ENCODE measurements around the gene HOXC9.

The HOXC9 gene

GRCh38 chr12:54002915-54003389 is 3.0 kb downstream of the HOXC9 start:
- no peak for DNase-seq

- DNase-seq = no peak
Observed at GRCh38 chr12:54003625-54004024, 3.7 kb downstream of the HOXC9 start.

GRCh38 chr12:54004063-54004840 is 4.3 kb downstream of the HOXC9 start:
- DNase-seq = no peak

GRCh38 chr12:54004841-54005530 is 5.0 kb downstream of the HOXC9 start:
- no peak for DNase-seq

- no peak for DNase-seq
Observed at GRCh38 chr12:54005531-54005852, 5.5 kb downstream of the HOXC9 start.

- DNase-seq = peak; percentile 84
Observed at GRCh38 chr12:54005853-54006558, 6.0 kb downstream of the HOXC9 start.

GRCh38 chr12:54006559-54007220 is 6.7 kb downstream of the HOXC9 start:
- DNase-seq = no peak

- no peak for DNase-seq
Observed at GRCh38 chr12:54007538-54008259, 7.7 kb downstream of the HOXC9 start.

- no peak for DNase-seq
Observed at GRCh38 chr12:54008260-54008552, 8.2 kb downstream of the HOXC9 start.

GRCh38 chr12:54009171-54010052 is 9.5 kb downstream of the HOXC9 start:
- no peak for DNase-seq

GRCh38 chr12:54010053-54010971 is 10.4 kb downstream of the HOXC9 start:
- DNase-seq = no peak

- DNase-seq = no peak
Observed at GRCh38 chr12:54010972-54011664, 11.2 kb downstream of the HOXC9 start.

- DNase-seq = no peak
Observed at GRCh38 chr12:54011665-54012532, 11.9 kb downstream of the HOXC9 start.

- no peak for DNase-seq
Observed at GRCh38 chr12:54012631-54013409, 12.9 kb downstream of the HOXC9 start.

- no peak for DNase-seq
Observed at GRCh38 chr12:54014377-54015017, 14.5 kb downstream of the HOXC9 start.

GRCh38 chr12:54015018-54015931 is 15.3 kb downstream of the HOXC9 start:
- DNase-seq = no peak

All from CD4-positive, alpha-beta T cell treated with Interleukin-12 subunit alpha and Interleukin-12 subunit beta, for 1 hour (primary cell).